GM19397 (cell line): Measurements from ENCODE around the gene MRPL21.
"Not testable (repeated sequence)": the region's sequence is repeated elsewhere in the genome, so short reads cannot be mapped to it uniquely, and the experiment has no call there.

Source experiments
- ATAC-seq: cut with Tn5 transposase; IDR thresholded peaks from one replicate; pipeline ENCODE4 v1.9.1; 2021; ENCODE audit warnings: mild to moderate bottlenecking, moderate library complexity; ENCODE audit not compliant: unreplicated experiment

The MRPL21 gene

GRCh38 chr11:68872216-68873003, 31.2 kb downstream of the MRPL21 start:
- ATAC-seq = no peak

- ATAC-seq = no peak
These were observed 33.2 kb downstream of the MRPL21 start for GRCh38 chr11:68870470-68870869.

- ATAC-seq = no peak
These were observed 35.3 kb downstream of the MRPL21 start for GRCh38 chr11:68868221-68868835.

GRCh38 chr11:68867066-68867465, 36.6 kb downstream of the MRPL21 start:
- ATAC-seq = no peak

- no peak for ATAC-seq
These were observed 38.4 kb downstream of the MRPL21 start for GRCh38 chr11:68865241-68865640.

- no peak for ATAC-seq
These were observed 39.9 kb downstream of the MRPL21 start for GRCh38 chr11:68863553-68864265.

- ATAC-seq = no peak
These were observed 41.2 kb downstream of the MRPL21 start for GRCh38 chr11:68862421-68862820.

GRCh38 chr11:68859123-68859522, 44.5 kb downstream of the MRPL21 start:
- ATAC-seq = no peak

GRCh38 chr11:68857037-68857586, 46.5 kb downstream of the MRPL21 start:
- ATAC-seq = no peak

- not testable (repeated sequence) for ATAC-seq
These were observed 47.1 kb downstream of the MRPL21 start for GRCh38 chr11:68856425-68857030.

- no peak for ATAC-seq
These were observed 48.2 kb downstream of the MRPL21 start for GRCh38 chr11:68855205-68855981.

GRCh38 chr11:68854273-68854958, 49.2 kb downstream of the MRPL21 start:
- no peak for ATAC-seq

- ATAC-seq = no peak
These were observed 51.0 kb downstream of the MRPL21 start for GRCh38 chr11:68852628-68853027.

GRCh38 chr11:68848429-68848828, 55.2 kb downstream of the MRPL21 start:
- no peak for ATAC-seq

- ATAC-seq = no peak
These were observed 56.2 kb downstream of the MRPL21 start for GRCh38 chr11:68847395-68847794.

GRCh38 chr11:68845351-68846002, 58.2 kb downstream of the MRPL21 start:
- ATAC-seq = no peak

GRCh38 chr11:68844801-68845200, 58.8 kb downstream of the MRPL21 start:
- ATAC-seq = no peak

GRCh38 chr11:68844376-68844775, 59.3 kb downstream of the MRPL21 start:
- no peak for ATAC-seq

- ATAC-seq = peak; percentile 34
These were observed 59.8 kb downstream of the MRPL21 start for GRCh38 chr11:68843703-68844312.
